Measurements from ENCODE around the gene ADCY7.

The ADCY7 gene

GRCh38 chr16:50326264-50326663 lies 59.9 kb downstream of the ADCY7 start:
- peaks cover 90% of the 10 kb centered on the region for H3K36me3 ChIP-seq (ENCODE audit: low read depth)
- no peak overlapping the region for H3K27ac ChIP-seq (ENCODE audit: poor library complexity, severe bottlenecking)
- no peak for DNase-seq (ENCODE audit: low spot score)
- no peaks in the 10 kb centered on the region for H3K27me3 ChIP-seq (ENCODE audit: insufficient read depth, poor library complexity, severe bottlenecking)
- TF ChIP-seq CTCF (IDR thresholded peaks at IDR 0.05; ENCODE audit: poor library complexity, severe bottlenecking): no peak
- no peaks in the 10 kb centered on the region for H3K9me3 ChIP-seq (ENCODE audit: severe bottlenecking)
- no peaks in the 10 kb centered on the region for H3K4me1 ChIP-seq (ENCODE audit: insufficient read depth, poor library complexity, severe bottlenecking)
- no peak for ATAC-seq (ENCODE audit: low read depth)
- H3K4me3 ChIP-seq (ENCODE audit: severe bottlenecking): no peak overlapping the region

GRCh38 chr16:50326835-50327465 lies 60.6 kb downstream of the ADCY7 start:
- Histone ChIP-seq H3K4me3 (ENCODE audit: severe bottlenecking) (no peak overlapping the region), H3K27ac (ENCODE audit: poor library complexity, severe bottlenecking) (no peak overlapping the region), H3K27me3 (ENCODE audit: insufficient read depth, poor library complexity, severe bottlenecking) (no peaks in the 10 kb centered on the region), H3K36me3 (ENCODE audit: low read depth) (peaks cover 92% of the 10 kb centered on the region), H3K9me3 (ENCODE audit: severe bottlenecking) (no peaks in the 10 kb centered on the region), H3K4me1 (ENCODE audit: insufficient read depth, poor library complexity, severe bottlenecking) (no peaks in the 10 kb centered on the region)
- ATAC-seq (ENCODE audit: low read depth) (peak; percentile 66; the same call in 2 of the 3 replicates), DNase-seq (ENCODE audit: low spot score) (no peak)
- TF ChIP-seq CTCF (IDR thresholded peaks at IDR 0.05; ENCODE audit: poor library complexity, severe bottlenecking): peak; percentile 50

GRCh38 chr16:50329446-50330189 lies 63.3 kb downstream of the ADCY7 start:
- Histone ChIP-seq H3K9me3 (ENCODE audit: severe bottlenecking) (no peaks in the 10 kb centered on the region), H3K27me3 (ENCODE audit: insufficient read depth, poor library complexity, severe bottlenecking) (no peaks in the 10 kb centered on the region), H3K4me3 (ENCODE audit: severe bottlenecking) (no peak overlapping the region), H3K27ac (ENCODE audit: poor library complexity, severe bottlenecking) (no peak overlapping the region), H3K36me3 (ENCODE audit: low read depth) (peaks cover 95% of the 10 kb centered on the region), H3K4me1 (ENCODE audit: insufficient read depth, poor library complexity, severe bottlenecking) (no peaks in the 10 kb centered on the region)
- ATAC-seq (ENCODE audit: low read depth) (no peak), DNase-seq (ENCODE audit: low spot score) (no peak)
- no peak for TF ChIP-seq CTCF (IDR thresholded peaks at IDR 0.05; ENCODE audit: poor library complexity, severe bottlenecking)

- no peak for TF ChIP-seq CTCF (IDR thresholded peaks at IDR 0.05; ENCODE audit: poor library complexity, severe bottlenecking)
- no peak overlapping the region for H3K4me3 ChIP-seq (ENCODE audit: severe bottlenecking)
- H3K27me3 ChIP-seq (ENCODE audit: insufficient read depth, poor library complexity, severe bottlenecking): no peaks in the 10 kb centered on the region
- H3K27ac ChIP-seq (ENCODE audit: poor library complexity, severe bottlenecking): no peak overlapping the region
- no peak for DNase-seq (ENCODE audit: low spot score)
- H3K9me3 ChIP-seq (ENCODE audit: severe bottlenecking): no peaks in the 10 kb centered on the region
- no peak for ATAC-seq (ENCODE audit: low read depth)
- no peaks in the 10 kb centered on the region for H3K4me1 ChIP-seq (ENCODE audit: insufficient read depth, poor library complexity, severe bottlenecking)
- H3K36me3 ChIP-seq (ENCODE audit: low read depth): peaks cover 92% of the 10 kb centered on the region
Measured at GRCh38 chr16:50331570-50331969, 65.2 kb downstream of the ADCY7 start.

- ATAC-seq (ENCODE audit: low read depth) (no peak), DNase-seq (ENCODE audit: low spot score) (no peak)
- no peak for TF ChIP-seq CTCF (IDR thresholded peaks at IDR 0.05; ENCODE audit: poor library complexity, severe bottlenecking)
- no peaks in the 10 kb centered on the region for H3K27me3 ChIP-seq (ENCODE audit: insufficient read depth, poor library complexity, severe bottlenecking)
- H3K36me3 ChIP-seq (ENCODE audit: low read depth): peaks cover 82% of the 10 kb centered on the region
- H3K4me3 ChIP-seq (ENCODE audit: severe bottlenecking): no peak overlapping the region
- no peaks in the 10 kb centered on the region for H3K9me3 ChIP-seq (ENCODE audit: severe bottlenecking)
- H3K27ac ChIP-seq (ENCODE audit: poor library complexity, severe bottlenecking): no peak overlapping the region
- H3K4me1 ChIP-seq (ENCODE audit: insufficient read depth, poor library complexity, severe bottlenecking): no peaks in the 10 kb centered on the region
Measured at GRCh38 chr16:50332599-50332998, 66.2 kb downstream of the ADCY7 start.

Data from RWPE2 (cell line).